ENCODE results near the gene PLEKHG7. TPM values are rescaled to one million over a fixed set of nuclear protein-coding genes. Genes with fewer than 3 reads are reported as not detected.

PLEKHG7 gene
- total RNA-seq, 1 donor from 2014 or later = not detected

- intact Hi-C loops (cut with micrococcal nuclease) = no loop called here
Observed at GRCh38 chr12:92706594-92706993, 3.8 kb downstream of the PLEKHG7 start.

DNA sequence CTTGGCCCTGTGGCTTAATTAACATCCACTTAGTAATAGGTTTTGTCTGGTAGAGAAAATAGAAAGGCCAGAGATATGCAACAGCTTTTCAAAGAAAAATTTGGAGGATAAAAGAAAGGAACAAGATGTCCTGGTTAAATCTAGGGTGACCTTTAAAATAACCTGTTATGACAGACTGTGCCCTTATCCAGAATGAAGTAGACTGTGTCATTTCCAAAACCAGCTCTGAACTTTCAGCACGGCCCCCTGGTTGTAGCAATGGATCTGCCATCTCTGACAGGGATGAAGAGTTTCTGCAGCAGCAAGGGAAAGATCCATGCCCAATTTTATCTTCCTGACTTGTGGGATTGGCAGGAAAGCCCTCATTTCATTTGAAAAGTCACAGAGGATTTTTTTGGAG lies 5.1 kb downstream of the PLEKHG7 start:
- intact Hi-C loops (cut with micrococcal nuclease) = no loop called here

GRCh38 chr12:92715625-92716024 lies 12.8 kb downstream of the PLEKHG7 start:
- intact Hi-C loops (cut with micrococcal nuclease) = no loop called here

DNA sequence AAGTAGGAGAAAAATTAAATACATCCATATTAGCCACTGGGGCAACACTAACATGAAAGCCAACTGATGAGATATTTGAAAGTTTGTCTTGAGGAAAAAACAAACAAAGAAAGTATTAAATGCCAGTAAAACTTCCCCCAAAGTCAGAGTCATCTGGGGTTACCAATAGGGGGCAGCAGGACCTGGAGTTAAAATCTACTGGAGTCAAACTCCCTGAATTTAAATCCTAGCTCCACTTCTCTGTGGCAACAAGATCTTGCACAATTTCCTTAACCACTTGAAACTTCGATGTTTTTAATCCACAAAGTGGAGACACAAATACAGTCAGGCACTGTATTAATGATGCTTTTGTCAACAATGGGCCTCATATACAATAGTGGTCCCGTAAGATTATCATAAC lies 14.4 kb downstream of the PLEKHG7 start:
- intact Hi-C loops (cut with micrococcal nuclease) = no loop called here

DNA sequence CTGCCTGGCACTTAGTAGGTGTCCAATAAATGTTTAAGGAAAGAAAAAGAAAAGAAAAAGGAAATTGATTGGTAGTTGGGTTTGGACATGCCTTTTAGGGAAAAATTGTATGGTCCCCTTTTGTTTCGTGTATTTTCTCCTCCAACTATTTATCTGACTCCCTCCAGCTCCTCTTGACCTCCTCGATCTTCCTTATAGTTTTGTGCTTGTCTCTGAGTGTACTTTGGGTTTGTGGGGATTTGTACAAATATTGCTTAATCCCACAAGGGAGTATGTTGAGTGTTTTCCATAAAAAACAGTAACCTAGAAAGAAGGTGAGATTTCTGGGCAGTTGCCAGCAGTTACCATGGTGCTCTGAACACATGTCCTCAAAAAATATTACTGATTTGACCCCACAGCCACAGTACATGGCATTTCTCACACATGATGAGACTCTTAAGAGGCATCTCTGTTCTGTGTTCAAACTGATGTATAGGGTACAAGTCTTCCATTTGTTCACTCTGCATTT lies 15.7 kb downstream of the PLEKHG7 start:
- intact Hi-C loops (cut with micrococcal nuclease) = no loop called here

DNA sequence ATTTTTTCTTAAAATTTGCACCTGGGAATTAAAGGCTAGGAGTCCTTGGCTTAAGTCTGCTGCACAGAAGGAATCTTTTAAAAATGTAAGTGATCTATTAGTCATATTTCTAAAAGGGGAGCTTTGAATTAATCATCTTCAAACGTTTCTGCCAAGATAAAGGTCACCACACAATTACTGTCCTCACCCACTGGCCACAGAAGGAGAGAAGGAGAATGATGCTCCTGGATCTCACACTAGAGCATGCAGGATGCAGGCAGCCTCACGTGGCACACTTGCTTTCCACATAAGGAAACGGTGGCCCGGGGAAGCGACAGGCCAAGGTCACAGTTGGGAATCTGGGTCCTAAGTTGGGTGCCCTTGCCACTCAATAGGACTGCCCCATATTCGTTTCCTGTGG lies 16.9 kb downstream of the PLEKHG7 start:
- intact Hi-C loops (cut with micrococcal nuclease) = no loop called here

GRCh38 chr12:92721130-92721529 lies 18.3 kb downstream of the PLEKHG7 start:
- intact Hi-C loops (cut with micrococcal nuclease) = no loop called here

DNA sequence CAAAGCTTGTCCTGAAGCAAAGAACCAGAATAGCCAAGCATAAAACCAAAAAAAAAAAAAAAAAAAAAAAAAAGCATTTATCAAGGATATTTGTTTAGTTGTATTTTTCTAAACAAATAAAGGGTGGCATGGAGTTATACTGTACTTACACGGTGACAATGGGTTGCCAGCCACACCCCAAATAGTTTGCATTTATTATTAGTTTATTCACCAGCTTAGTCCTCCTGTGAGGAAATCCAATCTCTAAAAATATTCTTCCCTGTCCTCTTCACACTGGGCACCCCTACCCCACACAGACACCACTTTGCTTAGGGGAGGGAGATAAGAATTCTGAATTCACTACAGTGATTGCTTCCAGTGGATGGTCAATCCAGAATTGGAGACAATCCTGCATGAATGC lies 18.9 kb downstream of the PLEKHG7 start:
- intact Hi-C loops (cut with micrococcal nuclease) = no loop called here

DNA sequence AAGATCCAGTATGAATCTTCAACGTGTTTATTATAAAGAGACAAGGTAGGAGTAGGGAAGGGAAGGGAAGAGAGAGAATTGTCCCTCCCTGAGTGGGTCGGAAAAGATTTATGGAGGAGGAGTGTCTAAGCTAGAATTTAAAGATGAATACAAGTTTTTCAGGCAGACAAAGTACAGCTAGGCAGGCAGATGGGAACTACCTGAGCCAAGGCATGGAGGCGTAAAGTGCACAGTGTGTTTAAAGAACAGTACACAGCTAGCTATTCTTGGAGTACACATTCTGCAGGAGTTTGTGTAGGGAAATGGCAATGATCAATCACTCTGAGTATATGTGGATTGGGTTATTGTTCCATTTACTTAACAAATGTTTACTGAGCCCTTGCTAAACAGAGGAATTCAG lies 20.1 kb downstream of the PLEKHG7 start:
- intact Hi-C loops (cut with micrococcal nuclease) = no loop called here

DNA sequence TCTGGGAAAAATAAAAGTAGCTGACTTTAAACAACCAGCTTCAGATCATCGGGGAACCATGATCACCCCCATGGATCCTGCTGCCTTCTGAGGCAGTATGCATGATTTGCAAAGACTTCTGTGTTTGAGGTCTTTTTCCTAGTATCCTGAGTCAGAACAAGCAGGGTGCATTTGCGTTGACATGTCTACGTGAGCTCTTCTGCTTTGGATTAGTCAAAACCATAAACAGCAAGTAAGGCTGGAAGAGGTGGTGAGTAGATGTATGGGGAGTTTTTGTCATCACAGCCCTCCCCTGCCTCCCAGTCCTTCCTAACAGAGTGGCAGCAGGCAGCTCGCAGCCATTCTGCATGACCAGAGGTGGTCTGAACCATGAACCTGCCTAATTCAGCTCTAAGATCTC lies 24.1 kb downstream of the PLEKHG7 start:
- intact Hi-C loops (cut with micrococcal nuclease) = no loop called here

- intact Hi-C loops (cut with micrococcal nuclease) = no loop called here
Observed at GRCh38 chr12:92729773-92730305, 27.1 kb downstream of the PLEKHG7 start.

DNA sequence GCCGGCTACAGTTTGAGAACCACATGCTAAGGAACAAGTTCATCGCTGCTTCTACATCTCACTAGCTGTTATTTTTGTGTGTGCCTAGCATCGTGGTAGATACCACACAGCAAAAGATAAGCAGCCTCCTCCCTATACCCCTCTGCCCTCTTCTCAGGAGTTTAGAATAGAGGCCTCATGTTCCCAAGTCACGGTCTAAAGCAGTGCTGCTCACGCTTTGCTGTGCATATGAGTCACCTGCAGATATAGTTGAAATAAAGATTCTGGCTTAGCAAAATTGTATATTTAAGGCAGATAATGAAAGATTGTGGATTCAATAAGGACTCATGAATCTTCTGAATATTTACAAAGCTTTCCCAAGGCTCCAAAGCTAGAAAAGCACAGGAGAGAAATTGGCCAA lies 28.0 kb downstream of the PLEKHG7 start:
- intact Hi-C loops (cut with micrococcal nuclease) = no loop called here

DNA sequence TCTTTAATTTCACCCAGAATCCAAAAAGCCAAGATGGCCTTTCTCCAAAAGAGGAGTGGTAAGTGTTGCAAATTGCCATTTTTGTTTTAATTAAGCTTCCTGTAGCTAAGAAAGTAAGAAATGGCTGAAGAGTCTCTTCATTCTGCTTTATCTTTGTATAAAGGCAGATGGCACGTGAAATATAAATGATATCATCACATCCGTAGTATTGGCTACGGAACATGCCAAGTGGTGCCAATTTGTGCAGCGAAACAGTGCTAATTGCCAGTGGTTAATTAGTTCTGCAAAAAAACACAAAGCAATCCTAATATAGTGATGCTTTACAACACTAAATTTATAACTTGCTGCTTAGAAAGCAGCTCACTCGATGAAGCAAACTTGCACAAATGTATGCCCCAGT lies 29.4 kb downstream of the PLEKHG7 start:
- intact Hi-C loops (cut with micrococcal nuclease) = no loop called here

DNA sequence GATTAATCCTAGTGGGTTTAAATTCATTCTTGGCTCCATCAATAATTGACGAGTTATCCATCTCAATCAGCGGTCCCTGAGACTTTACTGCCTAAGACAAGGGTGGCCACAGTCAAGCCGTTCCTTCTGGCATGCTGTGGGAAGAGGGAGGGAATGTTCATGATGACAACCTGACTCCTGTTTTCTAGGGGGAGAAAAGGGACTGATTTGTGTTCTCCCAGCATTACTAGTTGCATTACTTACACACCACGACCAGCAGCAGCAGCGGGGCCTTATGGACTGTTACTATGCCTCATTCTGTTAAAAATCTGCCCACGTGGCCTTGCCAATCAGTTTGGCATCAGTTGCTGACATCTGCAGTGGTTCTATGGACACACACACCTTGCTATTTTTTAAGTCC lies 29.9 kb downstream of the PLEKHG7 start:
- intact Hi-C loops (cut with micrococcal nuclease) = no loop called here

- intact Hi-C loops (cut with micrococcal nuclease) = no loop called here
Observed at GRCh38 chr12:92733181-92733580, 30.4 kb downstream of the PLEKHG7 start.

- intact Hi-C loops (cut with micrococcal nuclease) = no loop called here
Observed at GRCh38 chr12:92733661-92734060, 30.9 kb downstream of the PLEKHG7 start.

- intact Hi-C loops (cut with micrococcal nuclease) = no loop called here
Observed at GRCh38 chr12:92735131-92735721, 32.4 kb downstream of the PLEKHG7 start.

- intact Hi-C loops (cut with micrococcal nuclease) = no loop called here
Observed at GRCh38 chr12:92736605-92737004, 33.8 kb downstream of the PLEKHG7 start.

- intact Hi-C loops (cut with micrococcal nuclease) = no loop called here
Observed at GRCh38 chr12:92737855-92738850, 35.4 kb downstream of the PLEKHG7 start.

DNA sequence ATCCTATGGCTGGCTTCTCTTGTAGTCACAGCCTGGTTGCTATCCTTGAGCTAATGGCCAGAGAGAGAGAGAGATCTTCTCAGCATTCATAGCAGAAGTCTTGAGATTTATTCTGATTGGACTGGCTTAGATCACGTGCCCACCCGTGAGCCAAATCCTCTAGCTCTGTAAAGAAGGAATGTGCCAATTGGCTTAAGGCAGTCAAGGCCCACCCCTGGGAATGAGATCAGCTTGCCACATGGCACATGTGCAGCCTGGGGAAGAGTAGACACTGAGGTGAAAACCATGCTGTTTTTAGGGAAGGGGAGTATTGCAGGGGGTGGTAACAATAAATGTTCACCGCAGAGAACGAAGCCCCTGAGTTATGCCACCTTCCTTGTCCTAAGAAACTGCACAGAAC lies 36.3 kb downstream of the PLEKHG7 start:
- intact Hi-C loops (cut with micrococcal nuclease) = no loop called here

GRCh38 chr12:92740411-92740810 lies 37.6 kb downstream of the PLEKHG7 start:
- intact Hi-C loops (cut with micrococcal nuclease) = no loop called here

DNA sequence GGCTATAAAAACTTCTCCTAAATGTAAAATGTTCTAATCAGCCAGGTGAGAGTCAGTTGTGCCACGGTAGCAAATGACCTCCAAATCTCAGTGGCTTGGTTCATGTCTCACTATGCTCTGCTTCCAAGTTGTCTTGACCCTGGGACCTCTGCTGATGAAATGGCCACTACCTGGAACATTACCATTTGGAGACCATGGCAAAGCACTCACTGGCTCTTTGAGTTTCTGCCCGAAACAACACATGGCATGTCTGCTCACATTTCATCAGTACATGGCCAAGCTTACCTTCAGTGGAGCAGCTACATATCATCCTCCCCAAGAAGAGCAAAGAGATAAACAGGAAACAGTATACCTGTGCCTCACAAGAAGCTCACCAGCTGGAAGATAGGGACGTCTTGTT lies 40.2 kb downstream of the PLEKHG7 start:
- intact Hi-C loops (cut with micrococcal nuclease) = no loop called here

All from T-helper 2 cell treated with Interferon-gamma antibody and Interleukin-4, amounts not matched to agents 100 ng/mL and 5 ng/mL, for 36 hours (primary cell).